Uterus (tissue), 2 donors: ENCODE measurements around the gene EDEM3.

Experiments
- CTCF ChIP-seq, 4 experiments: fragments of 200-600 bp in 2 of 4; fragments of 450-650 bp in 2 of 4; sonication (generic) in 2 of 4; IDR thresholded peaks; one replicate each; pipeline ENCODE4 v1.5.1; 2016 to 2019; ENCODE audit warnings: antibody characterized with exemption in 4 of 4, mild to moderate bottlenecking in 2 of 4, moderate library complexity in 1 of 4
- POLR2A ChIP-seq, 2 donors: fragments of 450-650 bp; IDR thresholded peaks; one replicate each; pipeline ENCODE4 v1.6.1; 2016; ENCODE audit warnings: antibody characterized with exemption in 2 of 2, mild to moderate bottlenecking in 1 of 2, moderate library complexity in 1 of 2

GRCh38 chr1:184789884-184790283, 35.2 kb upstream of the EDEM3 start:
- no peak for TF ChIP-seq POLR2A (IDR thresholded peaks at IDR 0.05)
- no peak for TF ChIP-seq CTCF (IDR thresholded peaks at IDR 0.05)
